ENCODE data around the gene CASQ1.

DNA sequence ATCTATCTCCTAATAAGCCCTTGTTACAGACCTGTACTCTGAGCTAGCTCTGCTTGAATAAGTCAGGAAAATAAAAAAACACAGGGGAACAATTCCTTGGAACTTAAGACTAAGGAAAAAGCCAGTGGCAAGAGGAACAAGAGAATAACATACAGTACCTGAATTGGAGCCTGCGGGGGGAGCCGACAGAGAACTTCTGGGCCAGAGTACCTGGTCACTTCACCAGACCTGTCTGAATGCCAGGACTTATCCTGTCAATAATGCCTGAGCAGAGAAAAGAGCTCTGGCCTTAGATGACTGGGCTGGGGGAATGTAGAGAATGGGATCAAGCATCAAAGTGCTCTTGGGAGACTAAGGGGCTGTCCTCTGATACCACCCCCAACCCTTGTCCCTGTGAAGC, 29.9 kb downstream of the CASQ1 start:
- TF ChIP-seq, protein P1, sequence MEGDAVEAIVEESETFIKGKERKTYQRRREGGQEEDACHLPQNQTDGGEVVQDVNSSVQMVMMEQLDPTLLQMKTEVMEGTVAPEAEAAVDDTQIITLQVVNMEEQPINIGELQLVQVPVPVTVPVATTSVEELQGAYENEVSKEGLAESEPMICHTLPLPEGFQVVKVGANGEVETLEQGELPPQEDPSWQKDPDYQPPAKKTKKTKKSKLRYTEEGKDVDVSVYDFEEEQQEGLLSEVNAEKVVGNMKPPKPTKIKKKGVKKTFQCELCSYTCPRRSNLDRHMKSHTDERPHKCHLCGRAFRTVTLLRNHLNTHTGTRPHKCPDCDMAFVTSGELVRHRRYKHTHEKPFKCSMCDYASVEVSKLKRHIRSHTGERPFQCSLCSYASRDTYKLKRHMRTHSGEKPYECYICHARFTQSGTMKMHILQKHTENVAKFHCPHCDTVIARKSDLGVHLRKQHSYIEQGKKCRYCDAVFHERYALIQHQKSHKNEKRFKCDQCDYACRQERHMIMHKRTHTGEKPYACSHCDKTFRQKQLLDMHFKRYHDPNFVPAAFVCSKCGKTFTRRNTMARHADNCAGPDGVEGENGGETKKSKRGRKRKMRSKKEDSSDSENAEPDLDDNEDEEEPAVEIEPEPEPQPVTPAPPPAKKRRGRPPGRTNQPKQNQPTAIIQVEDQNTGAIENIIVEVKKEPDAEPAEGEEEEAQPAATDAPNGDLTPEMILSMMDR (IDR thresholded peaks at IDR 0.05): no peak
- TF ChIP-seq POLR2A (IDR thresholded peaks at IDR 0.05): no peak
